Erythroblast (primary cell): ENCODE results near the gene C2orf92.

ENCODE experiments used
- DNase-seq, 2 experiments: peaks; one replicate each; lab custom pipeline; 2025; lab: John Stamatoyannopoulos, UW
- GATA1 ChIP-seq: IDR thresholded peaks from 2 replicates; pipeline ENCODE4 v1.6.1; 2011; ENCODE audit warnings: low read depth, mild to moderate bottlenecking, control low read depth, low read length, moderate library complexity
- POLR2A ChIP-seq: IDR thresholded peaks from 2 replicates; pipeline ENCODE4 v1.6.1; 2011; ENCODE audit warnings: mild to moderate bottlenecking, low read length

C2orf92 gene

GRCh38 chr2:97718051-97718882 lies 48.8 kb downstream of the C2orf92 start:
- TF ChIP-seq POLR2A, result no peak
- TF ChIP-seq GATA1, result no peak
- DNase-seq, result no peak

- no peak for DNase-seq
- TF ChIP-seq GATA1 (no peak), POLR2A (no peak)
These were observed 49.4 kb downstream of the C2orf92 start for GRCh38 chr2:97718942-97719341.

- TF ChIP-seq POLR2A, result no peak
- TF ChIP-seq GATA1, result no peak
- DNase-seq, result no peak
These were observed 50.0 kb downstream of the C2orf92 start for GRCh38 chr2:97719362-97720155.

- DNase-seq, result no peak
- TF ChIP-seq POLR2A (no peak), GATA1 (no peak)
These were observed 51.2 kb downstream of the C2orf92 start for GRCh38 chr2:97720746-97721145.

GRCh38 chr2:97722227-97722626 lies 52.7 kb downstream of the C2orf92 start:
- TF ChIP-seq GATA1 (no peak), POLR2A (no peak)
- no peak for DNase-seq

- TF ChIP-seq POLR2A, result no peak
- no peak for TF ChIP-seq GATA1
These were observed 53.9 kb downstream of the C2orf92 start for GRCh38 chr2:97723156-97724072.

GRCh38 chr2:97724073-97724410 lies 54.5 kb downstream of the C2orf92 start:
- no peak for DNase-seq
- TF ChIP-seq GATA1, result no peak
- no peak for TF ChIP-seq POLR2A

More at GRCh38 chr2:97723156-97724072, 53.9 kb downstream of the C2orf92 start:
- DNase-seq, result no peak

GRCh38 chr2:97724501-97724900 lies 55.0 kb downstream of the C2orf92 start:
- DNase-seq, result no peak
- TF ChIP-seq POLR2A (no peak), GATA1 (no peak)

- DNase-seq, result no peak
- no peak for TF ChIP-seq GATA1
- TF ChIP-seq POLR2A, result no peak
These were observed 55.6 kb downstream of the C2orf92 start for GRCh38 chr2:97724946-97725688.

GRCh38 chr2:97726261-97727064 lies 57.0 kb downstream of the C2orf92 start:
- TF ChIP-seq POLR2A (no peak), GATA1 (no peak)
- DNase-seq, result no peak

GRCh38 chr2:97727296-97727695 lies 57.8 kb downstream of the C2orf92 start:
- TF ChIP-seq GATA1 (no peak), POLR2A (no peak)
- no peak for DNase-seq
